DMS153 (cell line): Measurements from ENCODE around the gene TAPBP.
"Not testable (repeated sequence)": the region's sequence is repeated elsewhere in the genome, so short reads cannot be mapped to it uniquely, and the experiment has no call there.

ENCODE experiments used
- DNase-seq: peaks from one replicate; lab custom pipeline; 2025; lab: John Stamatoyannopoulos, UW

TAPBP gene

GRCh38 chr6:33296797-33297405 lies 17.0 kb downstream of the TAPBP start:
- DNase-seq = no peak

DNA sequence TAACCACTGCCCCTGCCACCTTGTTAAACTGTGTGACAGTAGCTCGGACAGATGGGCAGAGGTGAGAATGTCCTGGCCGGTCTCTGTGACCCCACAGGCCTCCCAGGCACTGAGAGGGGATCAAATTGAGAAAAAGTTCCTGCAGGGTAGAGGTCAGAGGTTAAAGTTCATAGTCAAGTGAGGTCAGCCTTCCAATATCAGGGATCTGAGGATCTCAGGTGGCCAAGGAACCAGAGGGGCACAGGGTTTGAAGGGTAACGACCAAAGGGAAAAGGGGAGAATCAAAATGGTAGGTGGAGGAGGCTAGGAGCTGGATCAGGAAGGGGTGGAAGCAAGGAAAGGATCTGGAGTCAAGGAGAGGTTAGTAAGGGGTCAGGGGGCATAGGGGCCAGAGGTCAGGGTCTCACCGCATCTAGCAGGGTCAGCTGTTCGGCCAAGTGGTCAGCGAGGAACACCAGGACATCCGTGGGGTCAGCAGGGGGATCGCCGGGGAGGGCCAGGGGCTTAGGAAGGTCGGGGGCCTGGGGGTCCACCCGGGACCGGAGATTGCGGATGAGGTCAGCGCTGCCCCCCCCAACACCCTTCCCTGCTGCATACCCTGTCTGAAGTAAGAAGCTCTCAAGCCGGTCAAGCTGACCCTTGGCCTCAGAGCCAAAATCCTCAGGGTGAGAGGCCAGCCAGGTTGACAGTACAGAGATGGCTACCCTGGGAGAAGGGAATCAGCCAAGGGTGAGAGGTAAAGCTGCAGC lies 18.1 kb downstream of the TAPBP start:
- DNase-seq = no peak

GRCh38 chr6:33294086-33294823 lies 19.6 kb downstream of the TAPBP start:
- DNase-seq = no peak

DNA sequence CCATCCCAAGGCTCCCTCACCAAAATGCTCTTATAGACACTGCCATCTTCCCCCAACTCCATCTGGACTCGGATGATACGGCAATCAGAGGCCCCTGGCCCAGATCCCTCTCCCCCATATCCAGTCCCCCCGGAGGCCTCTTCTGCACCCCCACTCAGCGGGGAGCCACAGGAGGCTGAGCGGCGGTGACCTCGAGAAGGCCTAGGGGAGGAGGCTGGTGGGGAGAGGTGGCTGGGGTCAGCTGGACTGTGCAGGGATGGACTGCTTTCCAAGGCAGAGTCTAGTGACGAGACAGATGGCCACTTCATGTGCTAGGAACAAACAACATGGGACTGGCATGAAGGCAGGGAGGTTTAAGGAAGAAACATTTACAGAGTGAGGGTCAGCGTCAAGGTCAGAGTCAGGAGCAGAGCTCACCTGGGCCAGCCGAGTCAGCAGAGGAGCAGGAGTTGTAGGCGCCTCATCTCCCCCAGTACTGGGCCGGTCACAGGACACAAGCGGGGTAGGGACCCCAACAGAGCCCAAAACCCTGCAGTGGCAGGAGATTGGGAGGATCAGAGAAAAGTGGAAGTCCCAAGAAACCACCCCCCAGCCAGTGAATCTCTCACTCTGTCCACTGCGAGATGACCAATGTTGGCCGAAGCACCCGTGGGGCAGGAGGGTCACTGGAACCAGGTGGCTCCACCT lies 20.7 kb downstream of the TAPBP start:
- no peak for DNase-seq

GRCh38 chr6:33290459-33290858 lies 23.4 kb downstream of the TAPBP start:
- no peak for DNase-seq

DNA sequence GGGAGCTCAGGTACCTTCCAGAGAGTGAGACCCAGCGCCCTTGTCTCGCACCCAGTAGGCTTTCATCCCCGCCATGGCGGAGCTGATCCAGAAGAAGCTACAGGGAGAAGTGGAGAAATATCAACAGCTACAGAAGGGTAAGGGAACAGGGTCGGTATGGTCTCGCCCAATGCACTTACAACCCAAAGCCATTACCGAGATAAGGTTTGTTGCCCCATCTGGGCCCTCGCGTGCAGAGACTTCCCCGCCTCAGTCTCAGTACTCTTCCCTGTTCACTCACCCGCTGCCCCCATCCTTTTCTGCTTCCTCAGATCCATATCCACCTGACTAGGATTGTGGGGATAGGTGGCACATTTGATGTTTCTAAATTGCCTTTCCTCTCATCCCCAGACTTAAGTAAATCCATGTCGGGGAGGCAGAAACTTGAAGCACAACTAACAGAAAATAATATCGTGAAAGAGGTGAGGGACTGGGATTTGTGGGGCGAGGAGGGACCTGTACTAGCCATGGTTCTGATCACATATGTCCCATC lies 24.0 kb downstream of the TAPBP start:
- DNase-seq = no peak

DNA sequence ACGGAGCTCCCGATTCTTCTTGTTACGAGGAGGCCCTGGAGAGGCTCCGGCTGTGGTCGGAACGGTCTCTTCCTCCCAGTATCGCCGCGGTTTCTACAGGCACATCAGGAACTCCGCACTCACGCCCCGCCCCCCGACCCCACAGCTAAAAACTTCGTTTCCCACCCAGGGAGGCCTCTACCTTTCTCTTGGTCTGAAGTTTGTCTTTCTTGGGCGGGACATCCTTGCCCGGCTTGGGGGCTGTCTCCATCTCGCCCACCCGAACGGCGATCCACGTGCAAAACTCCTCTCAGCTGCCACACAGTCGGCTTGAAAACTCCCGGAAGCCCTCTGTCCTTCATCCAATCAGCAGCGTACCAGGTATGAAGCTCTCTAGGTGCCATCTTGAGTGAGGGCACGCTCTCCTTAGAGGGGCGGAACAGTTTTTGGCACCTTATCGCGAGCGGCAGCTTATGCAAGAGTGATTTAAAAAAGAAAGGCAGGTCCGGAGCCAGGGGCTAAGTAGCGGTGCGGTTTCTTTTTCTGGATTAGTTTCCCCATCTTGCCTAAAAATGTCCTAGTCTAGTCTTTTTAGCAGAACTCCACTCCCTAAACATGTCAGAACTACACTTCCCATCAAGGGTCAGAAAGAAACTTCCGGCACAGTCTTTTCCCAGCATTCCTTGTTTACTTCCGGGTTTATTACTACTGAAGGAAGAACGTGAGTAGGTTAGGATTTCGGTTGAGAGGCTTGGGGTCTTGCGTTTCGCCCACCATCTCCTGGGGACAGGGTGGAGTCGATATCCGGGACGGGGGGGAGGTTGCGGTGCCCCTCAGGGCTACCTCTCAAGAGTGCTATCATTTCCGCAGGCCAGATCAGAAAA lies 24.7 kb downstream of the TAPBP start, which contains the start of the genes PFDN6 and WDR46:
TSS of gene PFDN6 (plus strand) at position 681 of the 863 bp plus-strand sequence. CDS start 256 bp downstream, outside the sequence.
TSS of gene WDR46 (minus strand) at position 319 of the 863 bp plus-strand sequence. CDS start at position 250, 69 bp downstream.
- peak; percentile 84 for DNase-seq

- DNase-seq = no peak
These were observed 25.5 kb downstream of the TAPBP start for GRCh38 chr6:33288141-33288920.

DNA sequence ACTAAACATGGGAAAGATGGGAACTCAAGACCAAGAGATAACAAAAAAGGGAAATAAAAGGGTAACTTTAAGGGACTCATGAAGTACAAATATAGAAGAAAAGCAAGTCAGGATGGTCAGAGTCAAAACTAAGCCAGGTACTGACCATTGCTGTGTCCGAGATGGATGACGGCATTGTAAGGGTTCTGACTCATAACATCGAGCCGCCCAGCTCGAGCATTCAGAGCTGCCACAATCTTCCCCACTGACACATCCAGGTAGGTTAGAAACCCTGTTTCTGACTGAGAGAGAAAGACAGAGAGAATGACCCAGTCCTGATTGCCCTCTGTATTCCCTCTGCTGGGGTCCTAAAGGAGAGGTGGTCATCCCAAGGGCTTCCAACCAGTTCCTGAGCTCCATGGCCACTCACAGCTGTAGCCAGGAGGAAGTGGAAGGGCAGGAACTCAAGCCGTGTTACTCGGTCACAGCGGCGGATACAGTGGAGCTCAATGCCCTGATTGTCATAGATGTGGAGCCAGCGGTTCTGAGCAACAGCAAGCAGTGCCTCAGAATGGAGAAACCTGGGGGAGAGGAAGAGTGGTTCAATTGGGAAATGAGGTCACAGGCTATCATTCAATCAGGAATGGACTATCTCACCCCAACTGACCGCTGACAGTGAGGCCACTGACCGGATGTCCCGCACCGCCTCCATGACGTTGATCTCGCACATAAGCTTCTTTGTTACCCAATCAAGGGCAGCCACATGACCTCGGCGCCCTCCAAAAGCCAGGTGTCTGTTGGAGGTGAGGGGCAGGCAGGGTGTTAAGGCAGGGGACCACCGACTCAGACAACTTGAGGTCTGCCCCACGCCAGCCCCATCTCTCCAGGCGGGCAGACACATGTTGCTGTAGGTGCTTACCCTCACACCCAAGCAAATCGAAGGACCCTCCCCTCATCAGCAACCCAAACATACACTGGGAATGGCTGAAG lies 26.6 kb downstream of the TAPBP start:
- no peak for DNase-seq

- DNase-seq = not testable (repeated sequence)
These were observed 28.7 kb downstream of the TAPBP start for GRCh38 chr6:33285214-33285613.

DNA sequence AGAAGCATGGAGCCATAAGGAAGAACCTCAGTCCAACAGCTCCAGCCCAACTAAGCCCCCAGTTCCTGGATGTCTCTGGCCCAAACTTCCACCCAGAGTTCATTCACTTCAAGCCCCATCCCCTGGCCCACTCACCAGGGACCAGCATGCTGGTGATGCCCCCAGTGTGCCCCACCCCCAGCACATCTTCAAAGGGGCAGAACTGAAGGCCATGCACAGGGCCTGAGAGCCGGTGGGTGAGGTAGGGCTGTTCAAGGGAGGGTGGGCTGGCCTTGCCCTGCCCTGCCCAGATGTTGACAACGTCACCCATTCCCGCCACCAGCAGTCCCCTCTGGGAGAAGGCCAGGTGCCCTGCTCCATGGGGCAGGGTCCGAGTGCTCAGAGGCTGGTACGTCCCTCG lies 33.3 kb downstream of the TAPBP start:
- DNase-seq = no peak

- DNase-seq = peak; percentile 65
These were observed 33.8 kb downstream of the TAPBP start for GRCh38 chr6:33279971-33280511.

DNA sequence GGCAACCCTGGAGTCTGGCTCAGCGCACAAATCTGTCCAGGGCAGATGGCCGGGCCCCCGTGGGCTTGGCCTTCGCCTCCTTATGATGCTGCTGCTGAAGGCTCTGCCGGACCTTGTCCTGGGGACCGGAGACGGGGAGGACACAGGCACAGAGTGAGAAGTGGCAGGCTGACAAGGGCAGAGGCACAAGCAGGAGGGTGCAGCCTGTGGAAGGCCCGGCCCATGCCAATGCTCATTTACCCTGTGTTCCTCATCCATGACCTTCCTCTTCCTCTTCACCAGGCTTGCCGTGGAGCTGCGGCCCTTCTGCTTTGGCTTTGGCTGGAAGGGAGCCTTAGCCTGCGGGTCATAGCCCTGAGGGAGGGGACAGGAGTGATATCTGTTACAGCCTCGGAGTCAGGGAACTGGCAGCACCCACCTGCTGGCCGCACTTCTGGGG lies 34.6 kb downstream of the TAPBP start:
- DNase-seq = no peak

DNA sequence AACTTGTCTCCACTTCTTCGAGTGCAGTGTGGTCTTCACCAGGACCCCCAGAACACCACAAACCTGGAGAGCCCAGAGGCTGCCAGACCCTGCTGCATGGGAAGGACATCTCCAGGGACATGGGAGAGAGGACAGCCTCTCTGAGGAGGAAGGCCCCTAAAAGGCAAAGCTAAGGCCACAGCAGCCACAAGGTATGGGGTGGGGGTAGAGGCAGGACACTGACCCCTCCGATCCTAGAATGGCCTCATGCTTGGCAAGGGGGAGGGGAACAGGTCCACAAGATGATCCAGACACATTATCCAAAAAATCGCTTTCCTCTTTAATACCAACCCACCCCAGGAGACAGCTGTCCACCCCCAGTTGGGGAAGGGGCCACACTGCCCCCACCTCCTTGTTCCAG lies 35.1 kb downstream of the TAPBP start:
- DNase-seq = no peak

DNA sequence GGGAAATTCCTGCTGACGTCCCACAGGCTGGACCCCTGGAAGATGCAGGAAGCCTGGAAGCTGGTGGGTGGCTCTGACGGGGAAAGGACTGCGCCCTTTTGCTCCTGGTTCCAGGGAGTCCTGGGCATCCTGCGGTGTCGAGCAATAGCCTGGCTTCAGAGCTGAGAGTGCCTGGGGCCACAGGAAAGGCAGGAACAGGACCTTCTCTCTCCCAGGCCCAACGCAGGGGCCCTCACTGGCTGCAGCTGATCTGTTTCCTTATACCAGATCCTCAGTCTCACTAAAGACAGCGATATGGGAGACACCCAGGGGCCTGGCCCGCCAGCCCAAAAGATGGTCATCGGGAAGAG lies 35.5 kb downstream of the TAPBP start:
- no peak for DNase-seq

DNA sequence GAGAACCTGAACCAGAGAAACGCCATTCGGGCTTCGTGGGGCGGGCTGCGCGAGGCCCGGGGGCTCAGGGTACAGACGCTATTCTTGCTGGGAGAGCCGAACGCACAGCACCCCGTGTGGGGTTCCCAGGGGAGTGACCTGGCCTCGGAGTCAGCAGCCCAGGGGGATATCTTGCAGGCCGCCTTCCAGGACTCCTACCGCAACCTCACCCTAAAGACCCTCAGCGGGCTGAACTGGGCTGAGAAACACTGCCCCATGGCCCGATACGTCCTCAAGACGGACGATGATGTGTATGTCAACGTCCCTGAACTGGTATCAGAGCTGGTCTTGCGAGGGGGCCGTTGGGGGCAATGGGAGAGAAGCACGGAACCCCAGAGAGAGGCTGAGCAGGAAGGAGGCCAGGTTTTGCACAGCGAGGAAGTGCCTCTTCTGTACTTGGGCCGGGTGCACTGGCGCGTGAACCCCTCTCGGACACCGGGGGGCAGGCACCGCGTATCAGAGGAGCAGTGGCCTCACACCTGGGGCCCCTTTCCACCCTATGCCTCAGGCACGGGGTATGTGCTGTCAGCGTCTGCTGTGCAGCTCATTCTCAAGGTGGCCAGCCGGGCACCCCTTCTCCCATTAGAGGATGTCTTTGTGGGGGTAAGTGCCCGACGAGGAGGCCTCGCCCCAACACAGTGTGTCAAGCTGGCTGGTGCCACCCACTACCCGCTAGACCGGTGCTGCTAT lies 36.1 kb downstream of the TAPBP start:
- no peak for DNase-seq

DNA sequence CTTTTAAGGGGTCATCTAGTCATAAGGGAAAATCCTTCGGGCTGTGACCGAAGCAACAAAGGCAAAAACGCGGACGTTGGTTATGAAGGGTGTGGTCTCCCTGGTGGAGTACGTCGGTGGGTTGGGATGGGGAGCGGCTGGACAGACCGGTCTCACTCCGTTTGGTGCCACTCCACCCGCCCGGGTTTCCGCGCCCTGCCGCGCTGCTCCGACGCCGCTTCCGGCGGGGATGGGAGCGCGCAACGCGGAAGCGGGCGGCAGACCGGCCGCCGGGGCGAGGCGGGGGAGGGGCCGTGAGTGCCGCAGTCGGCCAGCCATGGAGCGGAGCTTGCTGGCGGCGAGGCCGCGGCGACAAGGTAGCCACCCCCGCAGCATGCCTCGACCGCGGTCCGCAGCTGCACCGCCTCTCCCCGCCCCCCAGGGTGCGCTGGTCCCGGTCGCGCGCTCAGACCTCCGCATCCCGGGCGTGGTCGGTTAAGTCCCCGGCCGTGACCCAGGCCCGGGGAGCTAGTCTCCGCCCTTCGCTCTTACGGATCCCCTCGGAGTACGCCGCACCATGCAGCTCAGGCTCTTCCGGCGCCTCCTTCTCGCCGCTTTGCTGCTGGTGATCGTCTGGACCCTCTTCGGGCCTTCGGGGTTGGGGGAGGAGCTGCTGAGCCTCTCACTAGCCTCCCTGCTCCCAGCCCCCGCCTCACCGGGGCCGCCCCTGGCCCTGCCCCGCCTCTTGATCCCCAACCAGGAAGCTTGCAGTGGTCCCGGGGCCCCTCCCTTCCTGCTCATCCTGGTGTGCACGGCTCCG lies 36.8 kb downstream of the TAPBP start, which contains the start of gene B3GALT4:
TSS of gene B3GALT4 (plus strand) at position 260 of the 799 bp plus-strand sequence. CDS start at position 557, 297 bp downstream.
- peak; percentile 71 for DNase-seq
